ENCODE results near the gene LRIG1.

Gene LRIG1

DNA sequence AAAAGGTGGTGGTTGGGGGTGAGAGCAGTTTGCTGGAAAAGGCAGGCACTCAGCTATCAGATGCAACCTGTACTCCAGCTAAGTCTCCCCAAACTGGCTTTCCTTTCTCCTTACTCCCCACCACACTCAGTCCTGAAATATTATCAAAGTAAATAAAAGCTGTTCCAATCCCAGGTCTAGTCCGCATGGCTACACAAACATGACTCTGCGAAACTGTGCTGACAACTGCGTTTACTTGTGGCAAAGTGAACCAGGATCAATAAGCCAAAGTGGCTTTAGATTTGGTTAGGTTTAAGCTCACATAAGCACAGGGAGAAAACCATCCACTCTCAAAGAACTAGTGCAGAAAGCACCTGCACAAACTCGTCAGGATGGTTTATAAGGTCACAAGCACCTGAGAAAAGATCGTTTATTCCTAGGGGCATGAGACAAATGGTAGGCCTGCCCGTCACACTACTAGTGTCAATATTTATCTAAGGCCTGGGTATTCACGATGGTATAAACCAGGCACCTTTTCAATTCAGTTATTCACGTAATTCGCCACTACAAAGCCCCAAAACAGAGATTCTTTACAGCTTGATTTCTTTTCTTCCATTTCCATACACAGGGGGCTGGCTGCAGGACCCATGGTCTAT is 25.3 kb downstream of the LRIG1 start:
- TF ChIP-seq TAF1 (IDR thresholded peaks at IDR 0.05; ENCODE audit: borderline replicate concordance, insufficient read depth, low read length), result no peak
- no peak for TF ChIP-seq FOXP2 (optimal IDR thresholded peaks at IDR 0.05; ENCODE audit: borderline replicate concordance, extremely low read depth, extremely low read length, insufficient read depth)
- TF ChIP-seq, protein P1, sequence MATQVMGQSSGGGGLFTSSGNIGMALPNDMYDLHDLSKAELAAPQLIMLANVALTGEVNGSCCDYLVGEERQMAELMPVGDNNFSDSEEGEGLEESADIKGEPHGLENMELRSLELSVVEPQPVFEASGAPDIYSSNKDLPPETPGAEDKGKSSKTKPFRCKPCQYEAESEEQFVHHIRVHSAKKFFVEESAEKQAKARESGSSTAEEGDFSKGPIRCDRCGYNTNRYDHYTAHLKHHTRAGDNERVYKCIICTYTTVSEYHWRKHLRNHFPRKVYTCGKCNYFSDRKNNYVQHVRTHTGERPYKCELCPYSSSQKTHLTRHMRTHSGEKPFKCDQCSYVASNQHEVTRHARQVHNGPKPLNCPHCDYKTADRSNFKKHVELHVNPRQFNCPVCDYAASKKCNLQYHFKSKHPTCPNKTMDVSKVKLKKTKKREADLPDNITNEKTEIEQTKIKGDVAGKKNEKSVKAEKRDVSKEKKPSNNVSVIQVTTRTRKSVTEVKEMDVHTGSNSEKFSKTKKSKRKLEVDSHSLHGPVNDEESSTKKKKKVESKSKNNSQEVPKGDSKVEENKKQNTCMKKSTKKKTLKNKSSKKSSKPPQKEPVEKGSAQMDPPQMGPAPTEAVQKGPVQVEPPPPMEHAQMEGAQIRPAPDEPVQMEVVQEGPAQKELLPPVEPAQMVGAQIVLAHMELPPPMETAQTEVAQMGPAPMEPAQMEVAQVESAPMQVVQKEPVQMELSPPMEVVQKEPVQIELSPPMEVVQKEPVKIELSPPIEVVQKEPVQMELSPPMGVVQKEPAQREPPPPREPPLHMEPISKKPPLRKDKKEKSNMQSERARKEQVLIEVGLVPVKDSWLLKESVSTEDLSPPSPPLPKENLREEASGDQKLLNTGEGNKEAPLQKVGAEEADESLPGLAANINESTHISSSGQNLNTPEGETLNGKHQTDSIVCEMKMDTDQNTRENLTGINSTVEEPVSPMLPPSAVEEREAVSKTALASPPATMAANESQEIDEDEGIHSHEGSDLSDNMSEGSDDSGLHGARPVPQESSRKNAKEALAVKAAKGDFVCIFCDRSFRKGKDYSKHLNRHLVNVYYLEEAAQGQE (IDR thresholded peaks at IDR 0.05; ENCODE audit: insufficient read depth in 1 of 2, low read depth in 2 of 2, low read length in 2 of 2), result no peak
- no peak for TF ChIP-seq POLR2AphosphoS5 (IDR thresholded peaks at IDR 0.05; ENCODE audit: low read depth, low read length)
- TF ChIP-seq SIN3A (IDR thresholded peaks at IDR 0.05; ENCODE audit: borderline replicate concordance, insufficient read depth, low read length), result no peak

DNA sequence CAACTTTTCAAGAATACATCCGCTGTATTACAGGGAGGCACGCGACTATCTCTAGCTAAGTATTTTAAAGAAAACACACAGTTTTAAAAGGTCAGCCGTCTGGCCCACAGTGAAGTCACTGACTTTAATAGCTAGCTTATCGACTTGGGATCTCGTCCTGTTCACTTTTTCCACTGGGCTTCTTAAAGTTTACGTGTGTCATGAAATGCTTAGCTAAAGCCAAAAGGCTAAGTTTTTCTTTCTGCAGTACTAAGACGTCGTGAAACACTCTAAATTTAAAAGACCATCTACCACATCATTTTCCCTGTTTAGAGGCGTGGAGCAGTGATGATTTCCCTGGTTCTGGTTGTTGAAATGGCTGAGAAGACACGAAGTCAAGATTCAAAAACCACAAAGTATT is 27.1 kb downstream of the LRIG1 start:
- TF ChIP-seq POLR2AphosphoS5 (IDR thresholded peaks at IDR 0.05; ENCODE audit: low read depth, low read length) (no peak), SIN3A (IDR thresholded peaks at IDR 0.05; ENCODE audit: borderline replicate concordance, insufficient read depth, low read length) (0 out of 2 replicates have a peak, but pooled peaks have one; percentile 10), FOXP2 (optimal IDR thresholded peaks at IDR 0.05; ENCODE audit: borderline replicate concordance, extremely low read depth, extremely low read length, insufficient read depth) (no peak), TAF1 (IDR thresholded peaks at IDR 0.05; ENCODE audit: borderline replicate concordance, insufficient read depth, low read length) (no peak)
- TF ChIP-seq, protein P1 (IDR thresholded peaks at IDR 0.05; ENCODE audit: insufficient read depth in 1 of 2, low read depth in 2 of 2, low read length in 2 of 2), result no peak

DNA sequence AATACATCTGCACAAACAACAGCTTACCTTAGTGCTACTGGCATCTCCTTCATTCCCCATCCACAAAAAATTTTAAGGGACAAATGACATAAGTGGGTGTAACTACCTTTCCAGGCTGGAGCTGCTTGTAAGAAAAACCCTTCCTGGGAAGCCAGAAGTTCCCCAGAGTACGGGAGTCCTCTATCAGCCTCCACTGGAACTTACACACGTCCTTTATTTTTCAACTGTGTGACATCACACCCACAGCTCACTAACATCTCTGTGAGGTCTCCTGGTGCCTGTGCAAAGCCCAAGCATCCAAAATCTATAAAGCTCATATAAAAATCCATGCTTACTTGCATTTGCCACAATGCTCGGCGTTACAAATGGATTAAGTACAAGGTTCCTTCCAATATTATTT is 27.6 kb downstream of the LRIG1 start:
- TF ChIP-seq SIN3A (IDR thresholded peaks at IDR 0.05; ENCODE audit: borderline replicate concordance, insufficient read depth, low read length) (0 out of 2 replicates have a peak, but pooled peaks have one; percentile 12), TAF1 (IDR thresholded peaks at IDR 0.05; ENCODE audit: borderline replicate concordance, insufficient read depth, low read length) (no peak), POLR2AphosphoS5 (IDR thresholded peaks at IDR 0.05; ENCODE audit: low read depth, low read length) (no peak)

DNA sequence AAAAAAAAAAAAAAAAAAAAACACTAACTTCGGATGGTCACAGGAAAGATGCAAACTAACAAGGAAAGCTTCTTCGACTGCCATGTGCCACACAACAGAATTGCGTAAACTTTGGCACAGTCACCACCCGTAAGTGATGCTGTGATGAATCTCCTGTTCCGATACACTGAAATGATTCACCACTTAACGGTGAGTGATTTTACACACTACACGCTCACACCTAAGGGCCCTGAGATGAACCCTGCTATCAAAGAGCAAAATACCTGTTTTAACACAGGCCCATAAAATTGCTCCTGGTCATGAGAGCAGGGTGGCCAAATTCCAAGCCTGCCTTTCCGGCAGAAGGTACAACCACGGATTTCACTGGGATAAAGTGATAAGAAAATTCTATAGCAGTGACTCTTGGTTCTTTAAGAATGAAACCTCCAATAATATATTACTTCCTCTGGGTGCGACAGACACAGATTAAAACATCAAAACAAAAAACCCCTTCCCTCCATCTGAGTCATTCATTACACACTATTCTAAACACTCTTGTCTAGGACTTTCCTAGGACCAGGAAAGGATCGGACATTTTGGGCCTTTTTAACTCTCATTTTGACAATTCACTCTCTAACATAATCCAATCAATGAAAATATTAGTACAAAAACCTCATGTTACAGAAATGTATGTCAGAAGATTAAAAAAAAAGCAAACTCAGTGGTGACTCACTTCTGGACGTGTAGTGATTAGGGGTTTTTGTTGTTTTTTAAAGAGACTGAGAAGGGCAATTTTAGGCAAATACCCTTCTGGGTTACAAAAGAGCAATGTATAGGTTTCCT is 28.3 kb downstream of the LRIG1 start:
- TF ChIP-seq FOXP2 (optimal IDR thresholded peaks at IDR 0.05; ENCODE audit: borderline replicate concordance, extremely low read depth, extremely low read length, insufficient read depth) (no peak), SIN3A (IDR thresholded peaks at IDR 0.05; ENCODE audit: borderline replicate concordance, insufficient read depth, low read length) (no peak), TAF1 (IDR thresholded peaks at IDR 0.05; ENCODE audit: borderline replicate concordance, insufficient read depth, low read length) (no peak), POLR2AphosphoS5 (IDR thresholded peaks at IDR 0.05; ENCODE audit: low read depth, low read length) (no peak)
- TF ChIP-seq, protein P1 (IDR thresholded peaks at IDR 0.05; ENCODE audit: insufficient read depth in 1 of 2, low read depth in 2 of 2, low read length in 2 of 2), result no peak

DNA sequence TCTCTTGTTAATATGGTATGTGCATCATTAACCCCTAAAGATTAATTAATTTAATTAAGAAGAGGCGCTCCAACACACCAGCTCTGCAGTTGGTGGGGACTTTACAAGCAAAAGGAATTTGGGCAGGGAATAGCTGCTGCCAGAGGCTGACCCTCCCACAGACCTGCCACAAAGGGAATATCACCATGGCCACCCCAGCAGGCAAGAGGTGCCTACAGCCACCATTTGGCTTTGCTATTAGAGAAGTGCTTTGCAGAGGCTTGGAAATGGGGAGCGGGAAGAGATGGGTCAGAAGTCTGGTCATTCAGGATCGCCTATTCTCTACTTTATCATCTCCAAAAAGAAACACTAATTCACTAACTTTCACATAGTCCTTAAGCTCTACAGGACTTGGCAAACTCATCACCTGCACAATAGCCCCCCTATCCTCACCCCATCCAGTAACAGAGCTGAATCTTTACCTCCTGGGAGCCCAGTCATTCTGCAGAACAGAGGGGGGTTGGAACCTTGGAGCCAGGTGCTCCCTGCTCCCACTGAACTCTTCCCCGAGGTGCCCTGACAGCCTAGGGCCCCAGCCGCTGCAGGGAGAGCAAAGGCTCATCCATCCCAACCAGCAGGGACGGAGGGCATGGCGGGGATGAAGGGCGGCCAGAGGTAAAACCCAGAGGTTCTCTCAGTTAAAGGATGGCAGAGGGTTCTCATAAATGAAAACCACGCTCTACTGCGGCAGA is 29.7 kb downstream of the LRIG1 start:
- TF ChIP-seq TAF1 (IDR thresholded peaks at IDR 0.05; ENCODE audit: borderline replicate concordance, insufficient read depth, low read length) (no peak), POLR2AphosphoS5 (IDR thresholded peaks at IDR 0.05; ENCODE audit: low read depth, low read length) (no peak), SIN3A (IDR thresholded peaks at IDR 0.05; ENCODE audit: borderline replicate concordance, insufficient read depth, low read length) (no peak)

Data from PFSK-1 (cell line).